Sciatic nerve (tissue), 2 donors: Measurements from ENCODE around the gene GAL3ST2. TPM values are rescaled to one million over a fixed set of nuclear protein-coding genes. Genes with fewer than 3 reads are reported as not detected.

Experiments used
- ATAC-seq: fragments of 200-7000 bp; cut with Tn5 transposase; one replicate; pipeline ENCODE4 v1.9.1; 2020; ENCODE audit warnings: mild to moderate bottlenecking, moderate library complexity
- DNase-seq: peaks from one replicate; pipeline ENCODE4 v3.0.0-alpha.2; 2020; ENCODE audit warnings: low spot score
- intact Hi-C: fragments of 100-400 bp; cut with DNase I; formaldehyde crosslinking; loops from one replicate; pipeline ENCODE4 v1.14.2; 2022
- total RNA-seq: library from RNA; stranded (reverse); fragmentation: NEBNext Ultra II Directional; extraction: Animal tissue kit (Norgen Biotek cat#: 25700); gene quantifications from one replicate; pipeline ENCODE4 v1.2.1, GENCODE V29; 2021
- donor health status: DM: no; HTN: no; CAD: no.
- donor health status: DM: no; HTN: no; CAD: no.

The GAL3ST2 gene
- total RNA-seq, 1 donor from 2014 or later = not detected

GRCh38 chr2:241763551-241764274 lies 12.9 kb upstream of the GAL3ST2 start:
- DNase-seq = no peak

DNA sequence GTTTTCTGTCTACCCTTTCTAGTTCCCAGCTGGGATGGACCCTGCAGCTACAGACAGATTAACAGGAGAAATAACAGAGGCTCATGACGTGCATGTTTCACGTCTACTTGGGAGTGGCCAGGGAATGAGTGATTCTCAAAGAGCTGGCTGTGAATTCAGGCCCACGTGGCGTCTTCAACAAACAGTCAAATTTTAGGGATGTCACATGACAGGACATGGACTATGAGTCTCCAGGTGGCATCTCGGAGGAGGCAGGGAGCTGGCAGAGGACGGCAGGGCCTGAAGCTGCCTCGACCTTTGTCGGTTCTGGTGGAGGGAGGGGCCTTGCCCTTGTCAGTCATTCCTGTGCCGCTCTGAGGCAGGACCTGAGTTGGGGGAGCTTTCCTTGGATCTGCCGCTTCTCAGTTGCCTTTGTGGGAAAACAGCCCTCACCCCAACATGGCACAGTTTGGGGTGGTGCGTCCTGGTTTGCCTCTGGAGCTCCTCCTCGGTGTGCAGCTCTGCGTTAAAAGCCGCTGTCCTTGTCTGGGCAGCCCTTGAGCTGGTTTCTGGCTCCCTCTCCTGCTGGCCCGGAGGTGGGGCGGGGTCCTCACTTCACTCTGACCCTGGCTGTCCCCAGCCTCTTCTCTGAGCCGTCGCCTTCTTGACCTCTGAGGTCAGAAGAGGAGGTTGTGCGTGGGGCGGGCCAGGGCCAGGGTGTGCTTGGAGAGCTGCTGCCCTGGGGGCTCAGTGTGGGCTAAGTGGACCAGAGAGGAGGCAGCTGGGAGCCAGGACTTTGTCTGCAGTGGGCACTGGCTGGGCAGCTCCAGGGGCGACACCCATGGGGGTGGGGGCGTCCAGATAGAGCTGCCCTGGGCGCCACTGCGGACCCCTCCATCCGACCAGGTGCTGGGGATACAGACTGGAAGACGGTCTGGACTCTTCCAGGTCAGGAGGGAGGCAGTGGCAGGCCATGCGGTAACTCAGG lies 12.1 kb upstream of the GAL3ST2 start:
- intact Hi-C loops = no loop called here
- DNase-seq (peak; percentile 54), ATAC-seq (peak; percentile 15)

More at GRCh38 chr2:241763551-241764274, 12.9 kb upstream of the GAL3ST2 start:
- peak; percentile 9 for ATAC-seq
- intact Hi-C loops = no loop called here

GRCh38 chr2:241767464-241768250 lies 9.0 kb upstream of the GAL3ST2 start:
- DNase-seq (peak; percentile 55), ATAC-seq (no peak)
- intact Hi-C loops = no loop called here

DNA sequence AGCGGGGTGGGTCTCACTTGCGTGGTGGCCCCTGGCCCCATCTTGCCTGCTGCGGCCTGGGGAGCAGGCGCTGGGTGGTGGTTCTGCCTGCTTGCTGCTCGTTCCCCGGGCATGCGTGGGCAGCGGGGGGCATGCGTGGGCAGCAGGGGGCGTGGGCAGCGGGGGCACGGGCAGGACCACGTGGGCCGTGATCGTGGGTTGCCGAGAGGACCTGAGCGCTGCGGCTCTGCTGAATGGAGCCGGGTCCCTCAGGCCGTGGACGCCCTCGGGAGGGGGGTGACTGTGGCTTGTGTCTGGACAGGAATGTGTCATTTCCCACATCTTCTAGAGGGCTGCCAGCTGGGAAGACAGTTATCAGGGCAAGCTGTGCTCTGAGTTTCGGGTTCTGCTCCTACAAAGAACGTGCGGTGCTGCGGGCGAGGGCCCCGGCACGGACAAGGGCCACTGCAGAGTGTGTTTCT lies 8.3 kb upstream of the GAL3ST2 start:
- intact Hi-C loops = no loop called here
- peak; percentile 50 for DNase-seq
- ATAC-seq = no peak

DNA sequence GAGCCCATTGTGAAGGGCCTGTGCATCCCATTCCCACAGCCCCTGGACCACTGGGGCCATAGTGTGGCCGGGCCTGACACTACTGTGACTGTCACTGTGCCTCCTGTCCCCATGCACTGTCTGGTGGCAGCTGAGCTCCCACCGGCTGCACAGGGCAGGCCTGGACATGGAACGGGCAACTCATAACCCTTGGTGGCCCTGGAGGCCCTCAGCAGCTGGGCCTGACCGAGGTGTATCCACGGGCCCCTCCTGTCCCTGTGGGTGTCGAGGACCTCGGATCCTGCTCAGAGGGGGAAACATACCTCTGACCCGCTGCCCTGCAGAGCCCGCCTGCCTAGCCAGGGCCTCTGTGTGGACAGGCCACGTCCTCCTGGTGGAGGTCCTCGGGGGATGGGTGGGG lies 7.8 kb upstream of the GAL3ST2 start:
- peak; percentile 51 for DNase-seq
- no peak for ATAC-seq
- intact Hi-C loops = no loop called here

- ATAC-seq (no peak), DNase-seq (no peak)
- intact Hi-C loops = no loop called here
Observed at GRCh38 chr2:241769819-241770184, 6.8 kb upstream of the GAL3ST2 start.

GRCh38 chr2:241770185-241770935 lies 6.3 kb upstream of the GAL3ST2 start:
- DNase-seq (peak; percentile 57), ATAC-seq (peak; percentile 6)
- intact Hi-C loops = no loop called here

DNA sequence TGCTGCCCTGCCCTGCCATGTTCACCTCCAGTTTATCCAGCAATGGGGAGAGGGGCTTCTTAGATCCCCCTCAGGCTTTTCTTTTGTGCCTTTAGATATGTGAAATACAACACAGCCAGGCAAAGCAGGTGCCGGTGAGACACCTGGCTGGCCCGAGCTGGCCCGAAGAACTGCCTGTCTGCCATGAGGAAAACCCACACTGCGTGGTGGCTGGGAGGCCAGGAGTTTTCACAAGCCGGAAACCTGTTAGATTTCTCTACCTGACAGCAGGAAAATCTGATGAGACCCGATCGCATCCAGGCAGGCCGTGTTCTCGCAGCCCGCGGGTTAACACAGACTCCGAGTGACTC lies 5.7 kb upstream of the GAL3ST2 start:
- ATAC-seq (no peak), DNase-seq (no peak)
- intact Hi-C loops = no loop called here

- intact Hi-C loops = no loop called here
- ATAC-seq = peak; percentile 86
Observed at GRCh38 chr2:241771286-241772062, 5.1 kb upstream of the GAL3ST2 start.

DNA sequence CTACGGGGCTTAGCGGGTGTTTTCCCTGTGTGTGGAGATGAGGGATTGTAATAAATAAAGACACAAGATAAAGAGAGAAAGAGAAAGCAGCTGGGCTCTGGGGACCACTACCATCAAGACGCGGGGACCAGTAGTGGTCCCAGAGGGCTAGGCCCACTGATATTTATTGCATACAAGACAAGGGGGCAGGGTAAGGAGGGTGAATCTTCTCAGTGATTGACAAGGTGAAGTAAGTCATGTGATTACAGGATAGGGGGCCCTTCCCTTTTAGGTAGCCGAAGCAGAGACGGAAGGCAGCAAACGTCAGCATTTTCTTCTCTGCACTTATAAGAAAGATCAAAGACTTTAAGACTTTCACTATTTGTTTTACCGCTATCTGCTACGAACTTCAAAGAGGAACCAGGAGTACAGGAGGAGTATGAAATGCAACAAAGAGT lies 4.5 kb upstream of the GAL3ST2 start:
- ATAC-seq = no peak
- intact Hi-C loops = no loop called here

More at GRCh38 chr2:241771286-241772062, 5.1 kb upstream of the GAL3ST2 start:
- peak; percentile 77 for DNase-seq

GRCh38 chr2:241773511-241774418 lies 2.9 kb upstream of the GAL3ST2 start:
- intact Hi-C loops = no loop called here
- DNase-seq = peak; percentile 53
- no peak for ATAC-seq

More for the DNA sequence above, 4.5 kb upstream of the GAL3ST2 start:
- DNase-seq = no peak

DNA sequence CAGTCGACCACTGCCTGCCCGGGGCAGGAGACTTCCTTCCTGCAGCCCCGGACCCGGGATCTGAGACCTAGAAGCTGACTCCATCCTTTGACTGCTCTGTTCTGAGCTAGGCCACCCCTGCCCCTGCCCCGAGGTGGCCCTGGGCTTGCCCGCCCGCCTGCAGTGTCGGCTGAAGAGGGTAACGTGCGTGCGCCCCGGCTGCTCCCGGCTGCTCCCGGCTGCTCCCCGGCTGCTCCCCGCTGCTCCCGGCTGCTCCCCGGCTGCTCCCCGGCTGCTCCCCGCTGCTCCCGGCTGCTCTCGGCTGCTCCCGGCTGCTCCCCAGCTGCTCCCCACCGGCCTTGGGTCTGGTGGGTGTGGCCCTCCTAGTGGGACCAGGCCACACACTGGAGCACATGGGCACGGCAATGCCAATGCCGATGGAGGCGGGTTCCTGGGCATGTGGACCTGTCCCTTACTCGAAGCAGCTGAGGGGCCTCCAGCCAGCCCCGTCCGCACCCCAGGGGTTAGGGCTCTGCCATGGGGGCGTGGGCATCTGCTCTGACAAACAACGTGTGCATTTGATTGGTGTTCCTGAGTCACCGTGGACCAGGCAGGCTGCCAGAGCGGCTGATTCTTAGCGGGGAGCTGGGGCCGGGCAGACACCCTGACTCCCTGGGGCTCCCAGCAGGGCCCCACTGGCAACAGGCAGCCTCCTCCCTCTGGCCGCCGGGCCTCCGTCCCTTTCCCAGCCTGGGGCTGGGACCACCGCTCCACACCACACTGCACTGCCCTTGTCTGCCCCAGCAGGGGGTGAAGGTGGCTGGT lies 2.0 kb upstream of the GAL3ST2 start:
- ATAC-seq = no peak
- intact Hi-C loops = no loop called here
- peak; percentile 60 for DNase-seq

GRCh38 chr2:241775223-241776177 lies 1.1 kb upstream of the GAL3ST2 start:
- intact Hi-C loops = no loop called here
- DNase-seq (peak; percentile 44), ATAC-seq (no peak)

DNA sequence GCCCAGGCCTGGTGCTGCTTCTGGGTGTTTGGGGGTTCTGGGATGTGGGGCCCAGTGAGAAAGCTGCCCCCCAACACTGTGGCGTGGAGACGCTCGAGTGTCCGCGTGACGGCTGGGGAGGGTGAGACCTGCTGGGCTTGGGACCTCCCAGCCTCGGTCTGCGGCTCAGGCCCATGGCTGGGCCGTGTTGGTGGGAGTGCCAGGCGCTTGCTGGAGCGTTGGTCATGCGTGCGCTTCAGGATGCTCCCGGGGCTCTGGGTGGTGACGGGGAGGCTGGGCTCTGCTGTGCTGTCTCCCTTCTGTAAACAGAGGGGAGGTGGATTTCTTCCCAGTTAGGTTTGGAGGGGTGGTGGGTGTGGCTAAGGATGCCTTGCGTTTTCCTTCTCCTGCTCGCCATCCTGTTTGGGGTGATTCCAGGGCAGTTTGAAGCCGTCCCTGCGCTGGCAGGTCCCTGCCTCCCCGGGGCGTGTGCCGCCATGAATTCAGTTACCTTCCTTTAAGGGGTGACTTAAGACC lies 606 bp downstream of the GAL3ST2 start:
- intact Hi-C loops = no loop called here
- DNase-seq = no peak
- no peak for ATAC-seq
